ENCODE results near the gene HSD17B8.
A peak's percentile ranks its signal among the peaks of the same experiment; 100 is the strongest.

The HSD17B8 gene

DNA sequence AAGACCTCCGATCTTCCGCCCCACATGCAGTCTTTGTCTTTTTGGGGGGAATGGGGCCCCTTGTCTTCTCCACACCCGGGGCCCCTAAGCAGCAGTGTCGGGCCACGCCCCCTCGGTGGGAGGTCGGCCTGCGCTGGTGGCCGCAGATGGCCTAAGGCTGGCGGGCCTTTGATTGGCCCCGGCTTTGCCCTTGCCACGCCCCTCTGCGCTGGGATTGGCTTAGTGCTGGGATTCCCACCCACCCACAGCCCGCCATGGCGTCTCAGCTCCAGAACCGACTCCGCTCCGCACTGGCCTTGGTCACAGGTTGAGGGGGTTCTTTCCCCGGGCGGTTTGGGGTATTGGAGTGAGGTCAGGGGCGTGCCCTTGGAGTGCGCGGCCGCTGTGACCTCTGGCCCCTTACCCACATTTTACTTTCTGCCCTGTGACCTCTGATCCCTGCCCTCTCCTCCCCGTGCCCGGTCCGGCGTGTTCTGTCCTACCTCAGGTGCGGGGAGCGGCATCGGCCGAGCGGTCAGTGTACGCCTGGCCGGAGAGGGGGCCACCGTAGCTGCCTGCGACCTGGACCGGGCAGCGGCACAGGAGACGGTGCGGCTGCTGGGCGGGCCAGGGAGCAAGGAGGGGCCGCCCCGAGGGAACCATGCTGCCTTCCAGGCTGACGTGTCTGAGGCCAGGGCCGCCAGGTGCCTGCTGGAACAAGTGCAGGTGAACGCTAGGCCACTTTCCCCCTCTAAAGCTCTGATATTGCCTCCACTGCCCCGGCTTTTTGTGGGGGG, at the start of gene HSD17B8:
Gene HSD17B8 (plus strand): TSS at position 241 of the 776 bp plus-strand sequence. CDS start 14 bp downstream, at position 255.
- Histone ChIP-seq H3K36me3 (ENCODE audit: control insufficient read depth, insufficient read depth, low read length) (peaks cover 16% of the 10 kb centered on the region), H3K27ac (ENCODE audit: low read depth, low read length) (peak within 1 kb of the TSS; percentile 61), H3K4me1 (ENCODE audit: control insufficient read depth, insufficient read depth, low read length) (peaks cover 22% of the 10 kb centered on the region), H3K4me3 (ENCODE audit: low read length) (peak within 1 kb of the TSS; percentile 92), H3K9ac (ENCODE audit: low read length) (peak within 1 kb of the TSS; percentile 58), H3K27me3 (ENCODE audit: control insufficient read depth, insufficient read depth, low read length) (no peaks in the 10 kb centered on the region)

GRCh38 chr6:33156561-33156960, 47.9 kb upstream of the HSD17B8 start:
- H3K27me3 ChIP-seq (ENCODE audit: control insufficient read depth, insufficient read depth, low read length): no peaks in the 10 kb centered on the region
- H3K4me1 ChIP-seq (ENCODE audit: control insufficient read depth, insufficient read depth, low read length): peaks cover 3% of the 10 kb centered on the region
- H3K9ac ChIP-seq (ENCODE audit: low read length): no peak overlapping the region
- no peak overlapping the region for H3K4me3 ChIP-seq (ENCODE audit: low read length)
- H3K27ac ChIP-seq (ENCODE audit: low read depth, low read length): no peak overlapping the region
- H3K36me3 ChIP-seq (ENCODE audit: control insufficient read depth, insufficient read depth, low read length): no peaks in the 10 kb centered on the region

DNA sequence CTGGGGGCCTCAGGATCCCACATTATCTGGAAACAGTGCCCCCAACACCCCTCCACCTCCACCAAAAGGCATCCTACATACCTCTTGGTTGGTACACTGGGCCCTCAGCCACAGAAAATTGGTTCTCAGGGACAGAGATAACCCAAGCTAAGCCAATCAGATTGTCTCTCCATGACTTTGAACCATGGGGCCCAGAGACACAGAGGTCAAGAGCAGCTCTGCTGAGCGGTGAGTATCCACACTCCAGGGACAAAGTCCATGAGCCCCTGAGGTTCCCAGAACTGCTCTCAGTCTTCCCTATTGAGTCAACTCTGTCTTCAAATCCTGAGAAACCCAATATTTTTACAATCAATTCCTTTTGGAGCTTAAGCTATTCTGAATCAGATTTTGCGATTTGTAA, 47.5 kb upstream of the HSD17B8 start:
- peaks cover 6% of the 10 kb centered on the region for H3K4me1 ChIP-seq (ENCODE audit: control insufficient read depth, insufficient read depth, low read length)
- H3K4me3 ChIP-seq (ENCODE audit: low read length): no peak overlapping the region
- no peak overlapping the region for H3K27ac ChIP-seq (ENCODE audit: low read depth, low read length)
- H3K9ac ChIP-seq (ENCODE audit: low read length): no peak overlapping the region
- H3K27me3 ChIP-seq (ENCODE audit: control insufficient read depth, insufficient read depth, low read length): no peaks in the 10 kb centered on the region
- H3K36me3 ChIP-seq (ENCODE audit: control insufficient read depth, insufficient read depth, low read length): no peaks in the 10 kb centered on the region

GRCh38 chr6:33160096-33160495, 44.4 kb upstream of the HSD17B8 start:
- no peaks in the 10 kb centered on the region for H3K36me3 ChIP-seq (ENCODE audit: control insufficient read depth, insufficient read depth, low read length)
- no peak overlapping the region for H3K4me3 ChIP-seq (ENCODE audit: low read length)
- no peaks in the 10 kb centered on the region for H3K27me3 ChIP-seq (ENCODE audit: control insufficient read depth, insufficient read depth, low read length)
- no peak overlapping the region for H3K9ac ChIP-seq (ENCODE audit: low read length)
- H3K27ac ChIP-seq (ENCODE audit: low read depth, low read length): no peak overlapping the region
- H3K4me1 ChIP-seq (ENCODE audit: control insufficient read depth, insufficient read depth, low read length): peaks cover 8% of the 10 kb centered on the region

- H3K9ac ChIP-seq (ENCODE audit: low read length): no peak overlapping the region
- H3K4me3 ChIP-seq (ENCODE audit: low read length): peak overlapping the region; percentile 17
Observed at GRCh38 chr6:33160728-33161344, 43.6 kb upstream of the HSD17B8 start.

DNA sequence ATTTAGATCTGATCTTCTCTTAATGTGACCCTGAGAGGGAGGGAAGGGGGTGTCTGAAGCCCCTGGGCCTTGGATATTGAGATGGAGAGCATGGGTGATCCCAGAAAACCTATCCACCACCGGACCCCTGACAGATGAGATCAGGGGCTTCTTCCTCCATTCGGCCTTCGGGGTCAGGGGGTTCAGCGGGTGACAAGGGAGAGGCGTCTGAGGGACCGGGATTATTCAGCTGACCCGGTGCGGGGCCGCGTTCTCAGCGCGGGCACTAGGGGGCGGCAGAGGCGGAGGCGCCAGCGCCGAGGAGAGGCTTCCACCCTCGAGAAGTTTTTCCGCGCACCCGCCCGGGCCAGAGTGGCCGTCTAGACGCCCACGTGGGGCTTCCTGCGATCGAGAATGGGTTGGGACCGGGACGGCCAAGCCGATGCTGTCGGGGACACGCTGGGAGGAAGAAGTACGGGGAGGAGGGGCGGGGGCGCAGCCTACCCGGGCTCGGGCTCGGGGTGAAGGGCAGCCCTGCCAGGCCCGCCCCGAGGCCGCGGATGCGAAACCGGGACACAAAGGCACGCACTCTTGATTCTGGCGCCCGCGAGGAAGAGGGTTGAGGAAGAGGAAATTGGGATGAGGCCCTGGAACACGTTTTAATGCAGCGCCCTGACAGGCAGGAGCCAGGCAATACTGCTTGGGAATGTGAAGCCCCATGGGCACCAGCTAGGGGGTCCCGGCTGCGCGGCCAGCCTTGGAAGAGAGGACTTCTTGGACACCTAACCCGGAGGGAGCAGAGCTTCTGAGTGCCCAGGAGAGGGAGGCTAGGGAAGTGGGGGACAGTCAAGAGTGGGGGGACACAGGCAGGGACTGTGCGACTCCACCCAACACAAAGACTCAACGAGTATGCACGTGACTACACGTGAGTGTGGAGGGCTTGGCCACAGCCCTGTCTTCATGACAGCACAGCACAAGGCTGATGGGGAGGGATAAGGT, 42.8 kb upstream of the HSD17B8 start:
- Histone ChIP-seq H3K4me1 (ENCODE audit: control insufficient read depth, insufficient read depth, low read length) (peaks cover 8% of the 10 kb centered on the region), H3K27me3 (ENCODE audit: control insufficient read depth, insufficient read depth, low read length) (no peaks in the 10 kb centered on the region), H3K4me3 (ENCODE audit: low read length) (peak overlapping the region; percentile 62), H3K36me3 (ENCODE audit: control insufficient read depth, insufficient read depth, low read length) (no peaks in the 10 kb centered on the region), H3K9ac (ENCODE audit: low read length) (peak overlapping the region; percentile 17), H3K27ac (ENCODE audit: low read depth, low read length) (peak overlapping the region; percentile 83)

More at GRCh38 chr6:33160728-33161344, 43.6 kb upstream of the HSD17B8 start:
- Histone ChIP-seq H3K36me3 (ENCODE audit: control insufficient read depth, insufficient read depth, low read length) (no peaks in the 10 kb centered on the region), H3K4me1 (ENCODE audit: control insufficient read depth, insufficient read depth, low read length) (peaks cover 8% of the 10 kb centered on the region), H3K27me3 (ENCODE audit: control insufficient read depth, insufficient read depth, low read length) (no peaks in the 10 kb centered on the region), H3K27ac (ENCODE audit: low read depth, low read length) (peak overlapping the region; percentile 83)

GRCh38 chr6:33163540-33163939, 40.9 kb upstream of the HSD17B8 start:
- no peaks in the 10 kb centered on the region for H3K36me3 ChIP-seq (ENCODE audit: control insufficient read depth, insufficient read depth, low read length)
- peaks cover 8% of the 10 kb centered on the region for H3K4me1 ChIP-seq (ENCODE audit: control insufficient read depth, insufficient read depth, low read length)
- no peak overlapping the region for H3K9ac ChIP-seq (ENCODE audit: low read length)
- H3K27ac ChIP-seq (ENCODE audit: low read depth, low read length): no peak overlapping the region
- no peaks in the 10 kb centered on the region for H3K27me3 ChIP-seq (ENCODE audit: control insufficient read depth, insufficient read depth, low read length)
- no peak overlapping the region for H3K4me3 ChIP-seq (ENCODE audit: low read length)

GRCh38 chr6:33164176-33164575, 40.3 kb upstream of the HSD17B8 start:
- Histone ChIP-seq H3K27me3 (ENCODE audit: control insufficient read depth, insufficient read depth, low read length) (no peaks in the 10 kb centered on the region), H3K9ac (ENCODE audit: low read length) (no peak overlapping the region)

GRCh38 chr6:33164665-33165373, 39.6 kb upstream of the HSD17B8 start:
- Histone ChIP-seq H3K36me3 (ENCODE audit: control insufficient read depth, insufficient read depth, low read length) (no peaks in the 10 kb centered on the region), H3K4me3 (ENCODE audit: low read length) (no peak overlapping the region), H3K9ac (ENCODE audit: low read length) (no peak overlapping the region), H3K27ac (ENCODE audit: low read depth, low read length) (no peak overlapping the region), H3K4me1 (ENCODE audit: control insufficient read depth, insufficient read depth, low read length) (peaks cover 8% of the 10 kb centered on the region), H3K27me3 (ENCODE audit: control insufficient read depth, insufficient read depth, low read length) (no peaks in the 10 kb centered on the region)

More at GRCh38 chr6:33164176-33164575, 40.3 kb upstream of the HSD17B8 start:
- no peak overlapping the region for H3K4me3 ChIP-seq (ENCODE audit: low read length)
- H3K4me1 ChIP-seq (ENCODE audit: control insufficient read depth, insufficient read depth, low read length): peaks cover 8% of the 10 kb centered on the region
- H3K36me3 ChIP-seq (ENCODE audit: control insufficient read depth, insufficient read depth, low read length): no peaks in the 10 kb centered on the region
- no peak overlapping the region for H3K27ac ChIP-seq (ENCODE audit: low read depth, low read length)

DNA sequence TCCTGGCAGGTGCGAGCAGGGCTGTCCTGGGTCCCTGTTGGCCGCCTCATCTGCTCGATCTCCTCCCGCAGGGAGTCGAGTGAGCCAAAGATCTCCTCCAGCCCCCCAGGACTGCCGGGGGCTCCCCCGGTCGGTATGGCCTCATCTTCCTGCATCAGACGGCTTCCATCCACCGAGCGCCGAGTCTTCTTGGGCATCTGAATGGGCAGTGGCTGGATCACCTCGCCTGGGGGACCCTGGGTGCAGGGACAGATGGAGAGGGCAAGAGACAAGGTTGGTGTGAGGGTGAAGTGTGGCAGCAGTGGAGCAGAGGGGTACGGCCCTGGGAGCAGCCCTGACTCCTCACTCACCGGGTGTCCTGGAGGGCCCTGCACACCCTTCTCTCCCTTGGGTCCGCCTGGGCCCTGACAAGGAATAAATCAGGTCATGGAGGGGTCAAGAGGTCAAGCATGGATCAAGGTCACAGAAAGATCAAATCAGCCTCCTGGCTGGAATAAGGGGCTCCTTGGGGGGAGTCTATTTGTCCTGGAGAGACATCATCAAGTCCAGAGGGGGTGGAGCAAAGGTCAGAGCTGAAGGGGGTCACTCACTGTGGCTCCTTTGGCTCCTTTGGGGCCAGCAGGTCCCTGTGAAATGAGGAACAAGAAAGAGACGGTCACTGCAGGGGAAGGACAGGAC, 38.7 kb upstream of the HSD17B8 start:
- no peaks in the 10 kb centered on the region for H3K27me3 ChIP-seq (ENCODE audit: control insufficient read depth, insufficient read depth, low read length)
- H3K9ac ChIP-seq (ENCODE audit: low read length): no peak overlapping the region
- no peak overlapping the region for H3K4me3 ChIP-seq (ENCODE audit: low read length)
- H3K4me1 ChIP-seq (ENCODE audit: control insufficient read depth, insufficient read depth, low read length): peaks cover 8% of the 10 kb centered on the region
- H3K36me3 ChIP-seq (ENCODE audit: control insufficient read depth, insufficient read depth, low read length): no peaks in the 10 kb centered on the region
- no peak overlapping the region for H3K27ac ChIP-seq (ENCODE audit: low read depth, low read length)

DNA sequence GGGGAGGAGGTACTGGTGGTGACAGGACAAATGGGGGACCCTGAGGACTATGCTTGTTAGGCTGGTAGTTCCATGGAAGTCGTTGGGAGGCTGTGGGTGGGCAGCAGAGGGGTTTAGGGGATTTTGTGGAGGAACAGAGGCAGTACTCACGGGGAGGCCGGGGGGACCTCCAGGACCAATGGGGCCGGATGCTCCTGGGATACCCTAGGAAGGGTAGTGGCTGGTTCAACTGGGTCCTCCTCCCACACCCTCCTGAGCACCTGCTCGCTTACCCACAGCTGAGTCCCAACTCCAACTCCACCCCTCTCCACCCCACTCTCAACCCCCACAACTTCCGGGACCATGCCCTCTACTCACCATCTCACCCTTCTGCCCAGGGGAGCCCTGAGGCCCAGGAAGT, 38.1 kb upstream of the HSD17B8 start:
- H3K36me3 ChIP-seq (ENCODE audit: control insufficient read depth, insufficient read depth, low read length): no peaks in the 10 kb centered on the region
- peaks cover 5% of the 10 kb centered on the region for H3K4me1 ChIP-seq (ENCODE audit: control insufficient read depth, insufficient read depth, low read length)
- H3K27me3 ChIP-seq (ENCODE audit: control insufficient read depth, insufficient read depth, low read length): no peaks in the 10 kb centered on the region
- no peak overlapping the region for H3K9ac ChIP-seq (ENCODE audit: low read length)
- H3K4me3 ChIP-seq (ENCODE audit: low read length): no peak overlapping the region
- no peak overlapping the region for H3K27ac ChIP-seq (ENCODE audit: low read depth, low read length)

Data from rectal smooth muscle tissue (tissue), 1 donor.